GM18870 (cell line): ENCODE results near the gene KRTAP4-4.

ENCODE experiments used
- ATAC-seq: cut with Tn5 transposase; IDR thresholded peaks from one replicate; pipeline ENCODE4 v1.9.1; 2021; ENCODE audit warnings: moderate library complexity; ENCODE audit not compliant: unreplicated experiment

The KRTAP4-4 gene

DNA sequence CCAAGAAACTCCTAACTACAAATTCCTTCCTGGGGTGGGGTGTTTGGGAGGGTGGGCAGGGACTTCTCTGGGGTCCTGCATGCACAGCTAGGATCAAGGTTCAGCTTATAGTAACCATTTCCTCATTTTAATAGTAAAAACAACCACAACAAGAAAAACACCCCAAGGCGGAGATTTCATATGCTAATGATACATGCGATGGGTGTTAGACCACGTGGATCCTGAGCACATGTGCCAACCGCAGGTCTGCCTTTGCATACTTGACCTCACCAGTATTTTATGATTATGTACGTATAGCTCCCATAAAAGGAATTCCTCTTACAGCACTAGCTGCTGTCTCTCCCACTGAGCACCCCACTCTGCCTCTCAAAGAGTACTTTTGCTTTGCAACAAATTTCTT is 44.3 kb downstream of the KRTAP4-4 start:
- no peak for ATAC-seq

DNA sequence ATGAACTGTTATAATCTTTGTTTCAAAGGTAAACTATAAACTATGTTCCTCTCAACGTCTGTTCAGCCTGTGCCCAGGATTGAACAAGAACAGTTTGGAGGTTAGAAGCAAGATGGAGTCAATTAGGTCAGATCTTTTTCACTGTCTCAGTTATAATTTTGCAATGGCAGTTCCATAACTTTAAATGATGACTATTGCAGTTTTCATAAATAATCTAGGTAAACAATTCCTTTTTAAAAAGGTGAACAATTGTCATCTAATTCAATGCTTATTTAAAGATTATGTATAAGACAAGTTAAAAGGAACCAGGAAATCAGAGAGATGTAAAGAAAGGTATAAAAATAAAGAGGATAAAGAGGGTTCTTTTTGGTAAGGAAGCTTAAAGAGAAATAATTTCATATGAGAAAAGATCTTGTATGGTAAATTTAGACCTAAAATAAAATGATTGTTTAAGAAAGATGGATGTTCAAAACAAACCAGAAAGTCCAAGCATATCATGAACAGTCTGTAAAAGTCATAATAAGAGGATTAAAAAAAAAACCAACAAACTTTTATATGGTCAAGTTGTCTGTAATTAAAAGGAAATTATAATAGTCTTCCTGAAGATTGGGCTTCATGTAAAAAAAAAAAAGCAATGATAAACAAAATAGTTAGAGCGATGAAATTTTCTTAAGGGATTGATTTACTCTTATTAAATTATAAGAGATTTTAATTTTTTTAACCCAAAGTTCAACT is 49.2 kb downstream of the KRTAP4-4 start:
- no peak for ATAC-seq
